ENCODE data around the gene B4GALT5. TPM values are rescaled to one million over a fixed set of nuclear protein-coding genes. Genes with fewer than 3 reads are reported as not detected.
"Not testable (repeated sequence)": the region's sequence is repeated elsewhere in the genome, so short reads cannot be mapped to it uniquely, and the experiment has no call there.

B4GALT5 gene
- total RNA-seq, 3 donors from 2014 or later (not counting 1 experiment from before 2014, with no cell fraction given) = 15.5 to 29.1 (median 28.6) TPM

- H3K27ac Mint-ChIP-seq = peak overlapping the region; percentile 67
- no peaks in the 10 kb centered on the region for H3K9me3 ChIP-seq (ENCODE audit: control insufficient read depth, insufficient read depth, low read length)
- TF ChIP-seq CTCF (IDR thresholded peaks at IDR 0.05) = no peak
- WGBS (ENCODE audit: insufficient coverage) = 81% methylated on average over 9 of the region's 10 CpGs
- H3K4me1 Mint-ChIP-seq = peaks cover 7 to 21% of the 10 kb centered on the region in 2 donors
- H3K4me3 Mint-ChIP-seq = no peak overlapping the region
- no peak overlapping the region for H3K27ac ChIP-seq (ENCODE audit: low read length)
- H3K27me3 ChIP-seq (ENCODE audit: control insufficient read depth, insufficient read depth, low read length) = no peaks in the 10 kb centered on the region
- DNase-seq = no peak
- no peaks in the 10 kb centered on the region for H3K9me3 Mint-ChIP-seq
- ATAC-seq = no peak
- H3K27me3 Mint-ChIP-seq (ENCODE audit: low read depth in 2 of 2) = no peaks in the 10 kb centered on the region
- peaks cover 3% of the 10 kb centered on the region for H3K36me3 ChIP-seq (ENCODE audit: control insufficient read depth, insufficient read depth, low read length)
- no peak overlapping the region for H3K4me3 ChIP-seq (ENCODE audit: low read length)
- no peaks in the 10 kb centered on the region for H3K36me3 Mint-ChIP-seq
- peaks cover 1% of the 10 kb centered on the region for H3K4me1 ChIP-seq (ENCODE audit: control insufficient read depth, insufficient read depth, low read length)
- intact Hi-C loops (cut with micrococcal nuclease) = no loop called here
Observed at GRCh38 chr20:49630396-49630951, 83.2 kb downstream of the B4GALT5 start.

GRCh38 chr20:49629606-49630005, 84.1 kb downstream of the B4GALT5 start:
- TF ChIP-seq CTCF (IDR thresholded peaks at IDR 0.05) = no peak
- DNase-seq (no peak), ATAC-seq (no peak)
- Histone ChIP-seq H3K4me1 (ENCODE audit: control insufficient read depth, insufficient read depth, low read length) (peaks cover 7% of the 10 kb centered on the region), H3K4me3 (ENCODE audit: low read length) (no peak overlapping the region), H3K9me3 (ENCODE audit: control insufficient read depth, insufficient read depth, low read length) (no peaks in the 10 kb centered on the region), H3K27me3 (ENCODE audit: control insufficient read depth, insufficient read depth, low read length) (no peaks in the 10 kb centered on the region), H3K27ac (ENCODE audit: low read length) (no peak overlapping the region), H3K36me3 (ENCODE audit: control insufficient read depth, insufficient read depth, low read length) (no peaks in the 10 kb centered on the region)
- H3K27ac Mint-ChIP-seq = peak overlapping the region in 1 of 2 donors; percentile 36
- H3K4me1 Mint-ChIP-seq = peaks cover 13 to 25% of the 10 kb centered on the region in 2 donors
- no peaks in the 10 kb centered on the region for H3K36me3 Mint-ChIP-seq
- no peak overlapping the region for H3K4me3 Mint-ChIP-seq
- 100% methylated on average over 1 of the region's 1 CpG for WGBS (ENCODE audit: insufficient coverage)
- no peaks in the 10 kb centered on the region for H3K27me3 Mint-ChIP-seq (ENCODE audit: low read depth in 2 of 2)
- intact Hi-C loops (cut with micrococcal nuclease) = no loop called here
- H3K9me3 Mint-ChIP-seq = no peaks in the 10 kb centered on the region

GRCh38 chr20:49628280-49628679, 85.4 kb downstream of the B4GALT5 start:
- H3K4me3 Mint-ChIP-seq; H3K27me3 Mint-ChIP-seq (ENCODE audit: low read depth in 2 of 2); H3K4me1 ChIP-seq (ENCODE audit: control insufficient read depth, insufficient read depth, low read length); H3K9me3 Mint-ChIP-seq; ATAC-seq; intact Hi-C loops (cut with micrococcal nuclease); DNase-seq; H3K4me3 ChIP-seq (ENCODE audit: low read length); H3K27ac Mint-ChIP-seq; H3K36me3 ChIP-seq (ENCODE audit: control insufficient read depth, insufficient read depth, low read length); H3K27ac ChIP-seq (ENCODE audit: low read length); H3K9me3 ChIP-seq (ENCODE audit: control insufficient read depth, insufficient read depth, low read length); H3K36me3 Mint-ChIP-seq; H3K27me3 ChIP-seq (ENCODE audit: control insufficient read depth, insufficient read depth, low read length): not testable (repeated sequence)
- peaks cover 13 to 25% of the 10 kb centered on the region in 2 donors for H3K4me1 Mint-ChIP-seq
- WGBS (ENCODE audit: insufficient coverage) = 86% methylated on average over 3 of the region's 3 CpGs

- 87% methylated on average over 6 of the region's 6 CpGs for WGBS (ENCODE audit: insufficient coverage)
- peaks cover 13 to 24% of the 10 kb centered on the region in 2 donors for H3K4me1 Mint-ChIP-seq
- no peak for TF ChIP-seq CTCF (IDR thresholded peaks at IDR 0.05)
Observed at GRCh38 chr20:49627329-49627761, 86.3 kb downstream of the B4GALT5 start.

GRCh38 chr20:49624988-49625387, 88.7 kb downstream of the B4GALT5 start:
- H3K4me3 ChIP-seq (ENCODE audit: low read length); H3K4me3 Mint-ChIP-seq; DNase-seq; H3K9me3 ChIP-seq (ENCODE audit: control insufficient read depth, insufficient read depth, low read length); H3K9me3 Mint-ChIP-seq; H3K27me3 ChIP-seq (ENCODE audit: control insufficient read depth, insufficient read depth, low read length); H3K36me3 ChIP-seq (ENCODE audit: control insufficient read depth, insufficient read depth, low read length); ATAC-seq; H3K27ac ChIP-seq (ENCODE audit: low read length); intact Hi-C loops (cut with micrococcal nuclease); H3K27me3 Mint-ChIP-seq (ENCODE audit: low read depth in 2 of 2); H3K36me3 Mint-ChIP-seq: not testable (repeated sequence)
- peak overlapping the region in 1 of 2 donors; percentile 53 for H3K27ac Mint-ChIP-seq
- H3K4me1 Mint-ChIP-seq = peaks cover 10 to 13% of the 10 kb centered on the region in 2 donors
- peaks cover 20% of the 10 kb centered on the region for H3K4me1 ChIP-seq (ENCODE audit: control insufficient read depth, insufficient read depth, low read length)
- 93% methylated on average over 10 of the region's 10 CpGs for WGBS (ENCODE audit: insufficient coverage)

More at GRCh38 chr20:49627329-49627761, 86.3 kb downstream of the B4GALT5 start:
- no peaks in the 10 kb centered on the region for H3K27me3 ChIP-seq (ENCODE audit: control insufficient read depth, insufficient read depth, low read length)
- H3K27me3 Mint-ChIP-seq (ENCODE audit: low read depth in 2 of 2) = no peaks in the 10 kb centered on the region
- no peaks in the 10 kb centered on the region for H3K36me3 Mint-ChIP-seq
- no peak overlapping the region for H3K27ac Mint-ChIP-seq
- ATAC-seq (no peak), DNase-seq (no peak)
- H3K9me3 ChIP-seq (ENCODE audit: control insufficient read depth, insufficient read depth, low read length) = no peaks in the 10 kb centered on the region
- intact Hi-C loops (cut with micrococcal nuclease) = no loop called here
- H3K4me1 ChIP-seq (ENCODE audit: control insufficient read depth, insufficient read depth, low read length) = peaks cover 7% of the 10 kb centered on the region
- H3K36me3 ChIP-seq (ENCODE audit: control insufficient read depth, insufficient read depth, low read length) = no peaks in the 10 kb centered on the region
- no peak overlapping the region for H3K27ac ChIP-seq (ENCODE audit: low read length)
- H3K4me3 Mint-ChIP-seq = no peak overlapping the region
- no peak overlapping the region for H3K4me3 ChIP-seq (ENCODE audit: low read length)
- no peaks in the 10 kb centered on the region for H3K9me3 Mint-ChIP-seq

All from natural killer cell (primary cell).